Measurements from ENCODE around the gene SPI1.

The SPI1 gene

DNA sequence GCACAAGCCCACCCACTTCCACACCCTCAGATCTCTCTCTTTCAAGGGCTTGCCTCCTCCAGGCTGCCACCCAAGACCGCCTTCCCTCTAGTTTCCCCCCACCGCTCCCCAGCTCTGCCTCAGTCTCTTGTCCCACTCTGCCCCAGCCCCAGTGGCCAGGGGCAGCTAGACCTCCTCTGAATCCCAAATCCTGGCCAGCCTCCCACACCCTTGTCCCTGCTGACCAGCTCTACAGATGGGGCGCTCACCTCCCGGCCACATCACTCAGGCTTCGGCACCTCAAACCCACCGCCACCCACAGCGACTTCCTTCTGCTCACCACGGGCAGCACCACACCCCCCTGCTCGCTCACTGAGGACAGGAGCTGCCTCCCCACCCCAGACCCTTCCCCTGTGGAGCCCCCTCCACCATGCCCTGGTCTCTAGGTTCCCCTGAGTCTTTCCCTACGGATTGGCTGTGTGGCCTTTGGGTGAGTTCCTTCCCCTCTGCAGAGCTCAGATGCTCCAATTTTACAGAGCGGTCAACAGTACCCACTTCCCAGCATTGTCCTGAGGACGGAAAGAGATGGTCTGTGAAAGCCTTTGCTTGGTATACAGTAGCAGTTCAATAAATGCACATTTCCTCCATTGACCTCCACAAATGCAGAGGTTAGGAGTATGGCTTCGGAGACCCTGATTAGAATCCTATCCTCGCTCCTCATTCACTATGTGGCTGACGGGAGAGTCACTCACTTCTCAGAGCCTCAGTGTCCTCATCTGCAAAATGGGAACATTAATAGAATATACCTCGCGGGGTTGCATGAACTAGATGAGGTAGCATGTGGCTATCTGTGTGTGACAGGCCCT, 11.5 kb upstream of the SPI1 start:
- no peak overlapping the region for H3K4me3 ChIP-seq (ENCODE audit: low read depth, low read length)

DNA sequence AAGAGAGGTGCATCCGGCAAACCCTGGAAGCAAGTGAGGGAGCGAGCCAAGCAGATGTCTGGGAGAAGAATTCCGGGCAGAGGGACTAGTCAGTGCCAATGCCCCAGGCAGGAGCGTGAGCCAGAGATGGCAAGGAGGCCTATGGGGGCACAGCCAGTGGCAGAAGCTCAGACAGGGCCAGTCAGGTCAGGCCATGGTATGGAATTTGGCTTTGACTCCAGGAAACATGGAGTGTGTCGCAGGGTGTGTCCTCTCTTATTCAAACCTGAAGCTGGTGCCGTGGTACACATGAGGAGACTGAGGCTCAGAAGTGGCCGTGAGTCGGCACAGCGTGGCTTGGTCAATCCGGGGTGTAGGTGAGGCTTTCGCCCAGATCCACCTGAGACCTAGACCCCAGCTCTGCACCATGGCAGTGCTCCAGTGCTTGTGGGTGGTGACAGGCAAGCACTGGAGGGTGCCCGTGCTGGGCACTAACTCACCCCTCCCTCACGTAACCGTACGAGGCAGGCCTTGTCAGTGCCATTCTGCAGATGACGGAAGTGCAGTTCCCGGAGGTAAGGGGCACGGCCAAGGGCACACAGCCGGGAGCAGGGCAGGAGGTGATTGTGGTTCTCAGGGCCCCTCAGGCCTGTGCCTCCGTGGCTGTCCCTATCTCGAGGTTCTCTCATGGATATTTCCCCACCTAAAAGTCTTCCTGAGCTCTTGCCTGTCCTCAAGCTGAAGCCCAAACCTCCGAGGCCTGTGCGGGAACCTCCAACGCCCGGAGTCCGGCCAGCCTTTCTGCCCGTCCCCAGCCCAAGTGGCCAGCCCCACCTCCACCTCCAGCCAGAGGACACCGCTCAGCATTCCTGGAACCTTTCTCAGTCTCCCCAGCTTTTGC, 10.6 kb upstream of the SPI1 start:
- H3K4me3 ChIP-seq (ENCODE audit: low read depth, low read length): no peak overlapping the region

- H3K4me3 ChIP-seq (ENCODE audit: low read depth, low read length): no peak overlapping the region
Measured at GRCh38 chr11:47387944-47388696, 9.8 kb upstream of the SPI1 start.

DNA sequence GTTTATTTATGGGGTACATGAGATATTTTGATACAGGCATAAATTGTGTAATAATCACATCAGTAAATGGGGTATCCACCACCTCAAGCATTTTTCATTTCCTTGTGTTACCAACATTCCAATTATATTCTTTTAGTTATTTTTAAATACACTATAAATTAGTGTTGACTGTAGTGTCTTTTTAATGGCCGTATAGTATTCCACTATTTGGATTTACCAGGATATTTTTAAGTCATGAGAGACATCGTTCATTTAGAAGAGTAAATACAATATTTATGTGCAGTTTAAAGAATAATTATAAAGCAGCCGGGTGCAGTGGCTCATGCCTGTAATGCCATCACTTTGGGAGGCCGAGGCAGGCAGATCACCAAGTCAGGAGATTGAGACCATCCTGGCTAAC, 6.2 kb upstream of the SPI1 start:
- no peak overlapping the region for H3K4me3 ChIP-seq (ENCODE audit: low read depth, low read length)

DNA sequence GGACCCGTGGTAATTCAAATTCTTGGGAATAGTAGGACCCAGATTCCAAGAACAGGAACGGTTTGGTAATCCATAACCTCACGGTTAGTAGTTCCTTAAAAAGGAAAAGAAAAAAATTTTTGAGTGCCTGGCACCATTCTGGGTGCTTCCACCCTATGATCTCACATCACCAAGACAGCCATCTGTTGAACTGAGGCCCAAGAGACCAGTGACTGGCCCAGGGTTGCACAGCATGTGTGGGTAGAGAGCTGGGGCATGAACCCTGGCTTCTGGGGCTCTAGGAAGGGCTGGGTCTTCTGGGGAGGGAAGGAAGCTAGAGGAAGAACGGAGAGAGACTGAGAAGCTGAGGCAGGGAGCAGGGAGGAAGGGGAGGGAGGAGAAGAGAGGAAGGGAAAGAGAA, 4.7 kb upstream of the SPI1 start:
- no peak overlapping the region for H3K4me3 ChIP-seq (ENCODE audit: low read depth, low read length)

DNA sequence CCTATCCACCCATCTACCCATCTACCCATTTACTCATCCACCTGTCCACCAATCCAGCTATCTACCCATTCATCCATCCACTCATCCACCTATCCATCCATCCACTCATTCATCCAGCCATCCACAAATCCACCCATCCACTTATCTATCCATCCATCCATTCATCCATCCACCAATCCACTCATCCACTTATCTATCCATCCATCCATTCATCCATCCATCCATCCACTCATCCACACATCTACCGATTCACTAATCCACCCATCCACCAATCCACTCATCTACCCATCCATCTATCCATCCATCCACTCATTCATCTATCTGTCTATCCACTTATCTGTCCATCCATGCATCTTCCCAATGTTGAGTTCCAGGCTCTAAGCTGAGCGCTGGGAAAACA, 1.7 kb upstream of the SPI1 start:
- no peak overlapping the region for H3K4me3 ChIP-seq (ENCODE audit: low read depth, low read length)

DNA sequence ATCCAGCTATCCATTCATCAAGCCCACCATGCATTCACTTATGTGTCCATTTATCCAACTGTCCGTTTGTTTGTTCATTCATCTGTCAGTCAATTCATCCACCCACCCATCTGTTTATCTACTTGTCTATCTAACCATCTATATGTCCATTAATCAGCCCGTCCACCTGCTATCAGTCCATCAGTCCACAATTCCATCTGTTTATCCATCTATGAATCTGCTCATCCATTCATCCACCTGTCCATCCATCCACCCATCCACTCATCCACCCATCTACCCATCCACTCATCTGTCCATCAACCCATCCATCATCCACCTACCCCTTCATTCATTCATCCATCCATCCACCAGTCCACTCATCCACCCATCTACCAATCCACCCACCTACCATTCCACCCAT, 970 bp upstream of the SPI1 start:
- H3K4me3 ChIP-seq (ENCODE audit: low read depth, low read length): no peak overlapping the region

DNA sequence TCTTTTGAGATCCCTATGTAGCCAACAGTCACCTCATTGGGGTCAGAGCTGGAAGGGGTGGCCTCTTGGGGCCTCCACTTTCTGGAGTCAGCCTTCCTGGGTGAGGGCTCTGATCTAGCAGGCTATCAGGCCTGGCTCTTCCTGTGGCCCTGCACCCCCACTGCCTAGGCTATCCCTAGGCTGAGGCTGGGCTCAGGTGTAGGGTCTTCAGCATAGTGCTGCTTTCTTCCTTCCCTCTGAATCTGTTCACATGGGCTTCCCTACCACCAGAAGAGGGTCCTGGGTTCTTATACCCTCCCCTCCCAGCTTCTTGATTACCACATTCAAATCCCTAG, 456 bp upstream of the SPI1 start:
- H3K4me3 ChIP-seq (ENCODE audit: low read depth, low read length): no peak overlapping the region

- no peak overlapping the region for H3K4me3 ChIP-seq (ENCODE audit: low read depth, low read length)
Measured at GRCh38 chr11:47377571-47378009, 757 bp downstream of the SPI1 start.

- no peak overlapping the region for H3K4me3 ChIP-seq (ENCODE audit: low read depth, low read length)
Measured at GRCh38 chr11:47376525-47377371, 1.6 kb downstream of the SPI1 start.

GRCh38 chr11:47376107-47376524, 2.2 kb downstream of the SPI1 start:
- H3K4me3 ChIP-seq (ENCODE audit: low read depth, low read length): no peak overlapping the region

DNA sequence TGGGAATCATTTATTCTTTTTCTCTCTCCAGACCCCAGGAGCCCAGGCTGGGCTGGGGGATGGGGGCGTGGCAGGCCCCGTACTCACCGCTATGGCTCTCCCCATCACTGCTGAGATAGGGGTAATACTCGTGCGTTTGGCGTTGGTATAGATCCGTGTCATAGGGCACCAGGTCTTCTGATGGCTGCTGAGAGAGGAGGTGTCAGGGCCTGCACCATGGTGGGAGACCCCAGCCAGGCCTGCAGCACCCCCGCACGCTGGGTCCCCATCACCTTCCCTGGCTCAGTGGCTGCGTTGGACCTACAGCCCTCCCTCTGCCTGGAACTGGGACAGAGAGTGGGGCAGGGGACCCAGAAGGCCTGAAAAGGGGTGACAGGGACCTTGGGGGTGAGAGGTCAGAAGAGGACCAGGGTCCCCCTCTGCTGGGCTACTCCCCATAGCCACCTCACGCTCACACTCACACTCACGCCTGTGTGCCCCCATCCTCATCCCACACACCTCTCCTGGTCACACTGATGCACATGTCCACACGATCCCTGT, 2.7 kb downstream of the SPI1 start:
- no peak overlapping the region for H3K4me3 ChIP-seq (ENCODE audit: low read depth, low read length)

DNA sequence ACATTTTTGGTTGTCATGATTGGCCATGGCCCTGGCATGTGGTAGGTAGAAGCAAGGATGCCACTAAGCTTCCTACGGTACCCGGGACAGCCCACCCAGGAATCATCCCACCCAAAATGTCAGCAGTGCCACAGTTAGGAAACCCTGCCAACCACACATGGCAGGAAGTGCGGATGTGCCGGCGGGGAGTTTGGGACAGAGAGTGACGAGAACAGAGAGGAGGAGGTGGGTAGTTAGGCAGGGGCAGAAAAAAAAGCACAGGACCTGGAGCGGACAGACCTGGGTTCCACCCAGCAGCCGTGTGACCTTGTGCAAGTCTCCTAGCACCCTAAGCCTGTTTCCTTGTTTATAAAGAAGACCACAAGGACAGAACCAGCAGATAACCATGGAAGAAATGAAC, 3.3 kb downstream of the SPI1 start:
- H3K4me3 ChIP-seq (ENCODE audit: low read depth, low read length): no peak overlapping the region

GRCh38 chr11:47374720-47375019, 3.7 kb downstream of the SPI1 start:
- no peak overlapping the region for H3K4me3 ChIP-seq (ENCODE audit: low read depth, low read length)

- no peak overlapping the region for H3K4me3 ChIP-seq (ENCODE audit: low read depth, low read length)
Measured at GRCh38 chr11:47373876-47374719, 4.2 kb downstream of the SPI1 start.

- H3K4me3 ChIP-seq (ENCODE audit: low read depth, low read length): no peak overlapping the region
Measured at GRCh38 chr11:47372422-47372821, 5.9 kb downstream of the SPI1 start.

GRCh38 chr11:47369676-47370075, 8.7 kb downstream of the SPI1 start:
- H3K4me3 ChIP-seq (ENCODE audit: low read depth, low read length): no peak overlapping the region

GRCh38 chr11:47366020-47366490, 12.3 kb downstream of the SPI1 start:
- H3K4me3 ChIP-seq (ENCODE audit: low read depth, low read length): no peak overlapping the region

GRCh38 chr11:47361419-47361818, 16.9 kb downstream of the SPI1 start:
- no peak overlapping the region for H3K4me3 ChIP-seq (ENCODE audit: low read depth, low read length)
